HTR-8/SVneo (cell line): ENCODE results near the gene TFIP11.

ENCODE experiments used
- DNase-seq: peaks from one replicate; pipeline ENCODE4 v3.0.0; 2011; ENCODE audit warnings: low spot score, mixed read lengths; ENCODE audit not compliant: insufficient read length
- FAIRE-seq: peaks from 2 replicates; lab custom pipeline; 2011; peaks lifted over from hg19 to GRCh38; lab: Jason Lieb, UNC

Gene TFIP11

DNA sequence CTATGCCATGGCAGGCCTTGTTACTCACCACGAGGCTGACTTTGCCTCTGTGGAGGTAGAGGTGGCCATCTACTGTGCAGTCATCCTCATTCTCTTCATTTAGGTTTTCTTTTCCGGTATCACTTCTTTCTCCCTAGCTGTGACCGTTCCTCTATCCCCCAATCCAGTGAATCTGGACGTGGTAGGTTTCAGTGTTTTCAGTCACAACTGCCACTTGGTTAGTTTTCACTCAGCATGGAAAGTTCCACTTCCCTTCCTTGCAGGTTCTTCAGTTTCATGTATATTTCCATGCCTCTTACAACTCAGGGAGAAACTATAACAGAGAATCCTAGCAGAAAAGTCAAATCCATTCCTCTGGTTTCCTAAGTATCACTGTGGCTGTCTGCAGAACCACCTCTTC, 30.6 kb downstream of the TFIP11 start:
- no peak for FAIRE-seq
- DNase-seq: no peak

DNA sequence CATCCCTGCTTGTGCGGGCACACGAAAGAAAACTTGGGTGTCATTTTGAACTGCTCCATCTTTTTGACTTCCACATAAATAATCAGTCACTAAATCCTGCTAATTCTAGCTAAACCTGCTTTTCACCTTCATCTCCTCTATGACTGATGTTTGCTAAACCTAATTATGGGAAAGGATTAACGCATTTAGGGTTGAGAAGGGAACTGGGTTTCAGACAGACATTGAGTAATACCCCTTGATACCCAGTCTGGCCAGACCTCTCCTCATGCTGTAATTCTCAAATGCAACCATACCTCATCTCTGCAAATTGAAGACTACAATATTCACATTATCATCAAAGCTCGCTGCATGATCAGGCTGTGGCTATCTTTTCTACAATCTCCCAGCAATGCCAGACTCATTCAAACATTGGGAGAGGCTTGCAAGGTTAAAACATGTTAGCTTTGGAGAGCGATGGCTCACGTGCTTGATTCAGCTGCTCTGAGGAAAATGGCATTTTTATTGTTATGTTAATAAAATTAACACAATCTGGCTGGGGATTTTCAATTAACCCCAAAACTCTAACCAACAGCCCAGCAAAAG, 31.1 kb downstream of the TFIP11 start:
- FAIRE-seq (no peak), DNase-seq (no peak)

DNA sequence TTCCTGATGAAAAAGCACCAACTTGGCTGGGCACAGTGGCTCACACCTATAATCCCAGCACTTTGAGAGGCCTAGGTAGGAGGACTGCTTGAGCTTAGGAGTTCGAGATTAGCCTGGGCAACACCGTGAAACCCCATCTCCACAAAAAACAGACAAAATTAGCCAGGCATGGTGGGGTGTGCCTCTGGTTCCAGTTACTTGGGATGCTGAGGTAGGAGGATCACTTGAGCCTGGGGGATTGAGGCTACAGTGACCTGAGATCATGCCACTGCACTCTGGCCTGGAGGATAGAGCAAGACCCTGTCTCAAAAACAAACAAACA, 31.7 kb downstream of the TFIP11 start:
- FAIRE-seq: no peak
- DNase-seq: no peak

DNA sequence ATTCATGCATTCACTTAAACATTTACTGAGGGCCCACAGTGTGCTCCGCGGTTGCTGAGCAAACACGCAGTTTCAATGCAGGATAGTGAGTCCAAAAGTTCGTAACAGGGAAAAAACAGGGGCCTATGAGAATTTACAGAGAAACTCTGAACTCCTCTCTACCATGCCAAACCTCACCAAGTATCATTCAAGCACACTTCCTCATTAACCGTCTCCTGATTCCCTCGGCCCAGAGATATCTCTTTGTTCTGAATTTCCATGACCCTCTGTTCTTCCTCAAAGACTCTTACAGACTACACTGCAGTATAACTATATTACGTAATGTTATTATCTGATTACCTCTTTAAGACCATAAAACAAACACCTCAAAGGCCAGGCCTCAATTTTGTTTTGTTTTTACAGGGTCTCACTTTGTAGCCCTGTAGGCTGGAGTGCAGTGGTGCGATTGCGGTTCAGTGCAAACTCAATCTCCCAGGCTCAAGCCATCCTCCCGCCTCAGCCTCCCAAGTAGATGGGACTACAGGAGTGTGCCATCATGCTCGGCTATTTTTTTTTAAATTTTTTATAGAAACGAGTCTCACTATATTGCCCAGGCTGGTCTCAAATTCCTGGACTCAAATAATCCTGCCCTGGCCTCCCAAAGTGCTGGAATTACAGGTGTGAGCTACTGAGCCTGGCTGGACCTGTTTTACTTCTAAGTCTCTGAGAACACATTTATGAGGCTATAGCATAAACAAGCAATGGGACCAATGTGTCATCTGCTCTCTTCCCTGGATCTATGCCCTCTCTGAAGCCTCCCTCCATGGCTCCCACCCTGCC, 32.3 kb downstream of the TFIP11 start:
- DNase-seq (no peak), FAIRE-seq (no peak)

DNA sequence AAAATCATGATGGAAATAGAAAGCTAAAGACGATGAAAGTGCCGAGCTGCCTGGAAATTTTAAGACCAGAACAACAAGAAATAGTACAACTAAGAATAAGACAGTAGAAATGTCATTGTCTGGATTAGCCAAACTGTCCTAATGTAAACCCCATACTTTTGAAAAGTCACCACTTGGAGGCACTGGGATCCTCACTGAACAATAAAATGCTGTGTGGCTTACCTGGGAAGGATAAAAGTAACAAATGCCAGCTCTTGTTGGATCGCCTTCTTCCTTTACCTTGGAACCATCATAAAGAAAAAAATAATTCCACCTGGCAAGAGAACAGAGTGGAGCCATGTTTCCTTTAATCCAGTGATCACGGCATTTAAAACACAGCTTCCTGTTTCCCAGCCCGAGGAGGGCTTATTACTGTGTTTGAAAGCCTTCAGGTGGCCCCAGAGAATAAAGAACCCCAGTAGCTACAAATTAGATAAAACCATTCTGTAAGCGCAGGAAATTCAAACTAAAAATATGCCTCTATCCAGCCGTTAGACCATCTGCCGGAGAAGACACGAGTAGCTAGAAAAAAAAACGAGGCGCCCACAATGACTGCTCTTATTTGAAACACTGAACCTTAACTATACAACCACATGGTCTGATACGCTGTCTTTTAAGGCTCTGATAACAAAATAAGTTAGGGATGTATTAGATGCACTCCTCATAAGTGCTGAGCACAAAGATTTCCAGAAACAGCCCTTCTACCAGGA, 33.1 kb downstream of the TFIP11 start:
- DNase-seq: no peak
- no peak for FAIRE-seq

DNA sequence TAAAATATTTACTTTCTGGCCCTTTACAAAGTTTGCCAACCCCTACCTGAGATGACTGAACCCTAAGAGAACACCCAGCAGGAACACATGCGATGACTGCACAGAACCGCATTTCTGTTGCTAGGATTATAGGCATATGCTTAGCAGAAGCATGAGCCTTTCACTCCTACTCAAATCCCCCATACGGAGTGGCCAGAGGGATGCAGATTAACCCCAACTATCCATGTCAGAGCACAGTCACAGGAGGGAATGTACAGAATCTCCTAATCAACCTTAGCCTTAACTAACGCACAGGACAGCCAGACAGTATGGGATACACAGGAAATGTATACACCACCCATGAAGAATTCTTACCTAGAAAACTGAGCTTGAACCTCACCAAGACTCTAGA, 34.9 kb downstream of the TFIP11 start:
- FAIRE-seq: no peak
- no peak for DNase-seq

DNA sequence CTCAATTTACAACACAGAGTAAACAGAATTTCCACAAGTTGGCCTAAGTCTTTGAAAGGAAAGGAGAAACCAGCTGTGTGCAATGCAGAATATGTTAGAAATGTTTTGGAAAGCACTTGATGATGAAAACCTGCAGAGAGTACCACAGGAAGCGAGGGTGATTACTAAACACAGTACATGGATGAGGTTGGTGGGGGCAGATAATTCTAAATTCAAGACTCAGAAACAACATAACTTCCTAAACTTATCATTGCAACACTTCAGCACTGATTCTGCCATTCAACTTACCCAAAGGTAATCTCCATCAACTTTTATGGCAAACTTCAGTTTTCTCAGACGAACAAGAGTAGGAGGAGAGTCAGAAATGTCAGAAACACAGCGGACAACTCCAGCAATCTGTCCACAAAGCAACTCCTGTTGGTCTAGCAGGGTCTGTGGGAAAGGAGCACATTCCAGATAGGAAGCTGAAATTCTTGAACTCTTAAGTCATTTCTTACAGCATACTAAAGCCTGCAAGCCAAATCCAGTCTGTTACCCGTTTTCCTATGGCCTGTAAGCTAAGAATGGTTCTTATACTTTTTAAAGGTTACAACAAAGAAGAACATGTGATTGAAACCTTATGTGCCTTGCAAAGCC, 35.5 kb downstream of the TFIP11 start:
- DNase-seq (no peak), FAIRE-seq (no peak)

DNA sequence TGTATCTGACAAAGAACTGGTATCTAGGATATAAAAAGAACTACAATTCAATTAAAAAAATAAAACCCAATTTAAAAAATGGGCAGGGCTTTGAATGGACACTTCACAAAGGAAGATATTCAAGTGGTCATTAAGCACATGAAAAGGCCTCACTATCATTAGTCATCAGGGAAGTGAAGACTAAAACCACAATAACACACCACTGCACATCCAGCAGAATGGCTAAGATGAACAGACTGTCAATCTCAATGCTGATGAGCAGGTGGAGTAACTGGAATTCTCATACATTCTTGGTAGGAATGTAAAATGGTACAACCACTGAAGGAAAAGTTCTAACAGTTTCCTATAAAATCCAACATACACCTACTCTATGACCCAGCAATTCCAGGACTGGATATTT, 37.6 kb downstream of the TFIP11 start:
- DNase-seq (no peak), FAIRE-seq (no peak)

DNA sequence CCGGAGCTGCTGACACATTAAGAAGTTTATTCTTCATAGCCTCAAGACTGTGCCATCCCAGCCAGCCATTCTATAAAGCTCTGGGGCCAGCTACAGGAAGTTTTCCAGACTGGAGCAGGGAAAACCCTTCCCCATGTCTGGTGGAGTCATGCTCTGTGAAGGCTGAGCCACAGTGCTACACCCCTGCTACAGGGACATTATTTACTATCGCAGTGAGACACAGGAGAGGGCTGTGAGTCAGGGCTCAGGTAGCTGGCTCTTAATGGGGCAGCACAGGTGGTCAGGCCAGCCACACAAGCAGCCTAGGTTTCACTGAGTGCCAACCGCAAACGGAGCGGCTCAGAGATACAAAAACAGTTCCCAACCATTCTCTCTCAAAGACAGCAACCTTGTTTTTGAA, 40.8 kb downstream of the TFIP11 start:
- no peak for DNase-seq
- no peak for FAIRE-seq

DNA sequence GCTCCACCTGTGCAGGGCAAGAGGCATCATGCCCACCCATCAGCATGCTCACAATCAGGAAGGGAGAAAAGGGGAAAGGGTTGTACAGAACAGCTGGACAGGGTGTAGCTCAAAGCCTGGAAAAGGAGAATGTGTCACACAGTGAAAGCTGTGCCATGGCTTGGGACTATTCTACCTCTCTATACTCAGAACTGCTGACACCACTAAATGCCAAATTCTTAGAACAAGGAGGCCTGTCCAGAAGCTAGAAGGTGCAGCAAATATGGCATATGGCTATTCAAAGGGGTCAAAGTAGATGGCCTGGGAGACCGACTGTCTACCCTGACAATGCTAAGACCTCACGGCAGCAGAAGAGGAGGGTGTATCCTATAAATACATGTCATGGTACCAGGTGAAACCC, 41.5 kb downstream of the TFIP11 start:
- DNase-seq: no peak

DNA sequence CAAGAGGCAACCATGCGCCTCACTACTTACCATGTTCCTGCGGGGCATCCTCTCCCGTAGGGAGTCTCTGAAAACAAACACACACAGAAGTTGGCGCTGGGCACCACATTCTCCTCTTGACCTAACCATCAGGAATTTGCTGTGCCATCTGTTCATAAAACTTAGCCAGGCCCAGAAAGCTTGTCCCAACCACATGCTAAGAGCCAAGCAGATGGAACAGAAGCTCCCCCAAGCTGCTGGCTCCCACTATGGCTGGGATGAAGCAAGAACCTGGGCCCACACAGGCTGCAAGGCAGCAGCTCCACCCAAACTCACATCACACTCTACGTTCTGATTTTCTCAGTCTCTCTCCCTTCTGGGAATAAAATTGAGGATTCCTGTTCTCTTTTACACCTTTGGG, 46.1 kb downstream of the TFIP11 start:
- FAIRE-seq (no peak), DNase-seq (no peak)

More for the DNA sequence above, 41.5 kb downstream of the TFIP11 start:
- FAIRE-seq: no peak

DNA sequence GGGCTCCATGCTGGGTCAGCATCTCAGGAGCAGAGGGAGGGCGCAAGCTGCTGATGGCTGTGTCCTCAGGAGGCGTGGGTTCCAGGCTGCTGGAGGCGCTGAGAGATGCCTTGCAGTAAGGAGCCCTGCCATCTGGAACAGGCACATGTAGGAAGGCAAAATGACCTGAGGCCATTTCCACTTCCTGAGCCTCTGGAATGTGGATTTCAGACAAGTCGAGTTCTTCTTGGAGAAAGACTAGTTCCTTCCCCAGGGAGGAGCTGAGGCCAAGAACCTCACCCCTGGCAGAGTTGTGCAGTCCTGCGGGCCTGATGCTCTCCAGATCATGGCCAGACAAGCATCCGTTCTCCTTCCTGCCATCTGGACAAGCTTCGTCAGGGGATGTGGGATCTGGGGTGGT, 48.0 kb downstream of the TFIP11 start:
- FAIRE-seq (no peak), DNase-seq (no peak)

DNA sequence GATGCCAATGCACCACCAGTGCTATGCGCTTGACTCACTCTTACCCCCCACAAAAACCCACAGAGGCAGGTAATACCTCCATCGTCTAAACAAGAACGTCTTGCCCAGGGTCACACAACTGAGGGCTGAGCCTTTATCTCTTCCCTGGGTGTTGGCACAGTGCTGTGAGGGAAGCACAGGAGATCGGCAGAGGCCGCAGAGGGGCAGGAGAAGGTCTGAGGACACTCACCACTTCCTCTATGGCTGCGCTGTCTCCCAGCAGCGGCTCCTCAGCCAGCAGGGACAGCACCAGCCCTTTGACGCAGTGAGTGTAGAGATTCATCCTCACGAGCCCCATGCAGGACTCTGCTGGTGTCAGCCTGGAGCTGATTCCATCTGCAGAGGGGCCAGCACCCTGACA, 48.6 kb downstream of the TFIP11 start:
- no peak for DNase-seq
- FAIRE-seq: no peak

DNA sequence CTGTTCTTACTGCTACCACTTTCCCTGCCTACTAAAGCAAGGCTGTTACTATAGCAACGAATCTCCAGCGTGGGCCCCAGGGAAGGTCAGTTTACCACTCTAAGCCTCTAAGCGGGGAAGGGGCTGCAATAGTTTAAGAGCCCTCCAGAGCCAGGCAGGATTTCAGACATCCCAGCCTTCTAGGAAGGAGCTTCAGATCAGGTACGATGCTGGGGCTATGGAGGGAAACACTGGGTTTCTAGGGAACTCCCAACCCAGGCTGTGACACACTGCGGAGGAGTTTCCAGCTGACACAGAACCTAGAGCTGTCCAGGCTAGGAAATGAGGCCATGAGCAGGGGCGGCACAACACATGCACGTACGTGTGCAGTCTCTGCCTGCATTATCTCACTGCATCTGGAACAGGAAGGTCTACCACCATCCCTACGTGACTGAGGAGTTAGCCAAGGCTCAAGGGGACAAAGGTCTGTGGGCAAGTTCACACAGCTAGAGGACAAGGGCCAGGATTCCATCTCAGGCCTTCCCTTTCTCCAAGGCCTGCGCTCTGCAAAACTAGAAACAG, 49.1 kb downstream of the TFIP11 start:
- DNase-seq (no peak), FAIRE-seq (no peak)

DNA sequence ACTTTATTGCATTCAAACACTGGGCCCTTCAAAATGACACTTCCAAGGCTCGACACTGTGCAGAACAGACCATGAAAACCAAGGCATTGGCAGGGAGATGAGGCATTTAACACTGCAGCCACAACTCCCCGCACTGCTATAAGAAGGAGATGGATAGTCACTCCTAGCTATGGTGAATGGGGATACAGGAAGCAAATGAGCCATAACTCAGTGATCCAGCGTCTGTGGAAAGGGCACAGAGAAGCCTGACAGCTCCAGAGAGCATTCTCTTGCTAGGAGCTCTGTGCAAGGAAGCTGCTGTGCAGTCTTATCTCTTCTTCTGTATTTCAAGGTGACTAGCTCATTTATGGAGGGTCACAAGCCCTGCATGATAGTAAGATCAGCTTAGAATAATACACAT, 49.6 kb downstream of the TFIP11 start:
- FAIRE-seq: no peak
- DNase-seq: no peak

DNA sequence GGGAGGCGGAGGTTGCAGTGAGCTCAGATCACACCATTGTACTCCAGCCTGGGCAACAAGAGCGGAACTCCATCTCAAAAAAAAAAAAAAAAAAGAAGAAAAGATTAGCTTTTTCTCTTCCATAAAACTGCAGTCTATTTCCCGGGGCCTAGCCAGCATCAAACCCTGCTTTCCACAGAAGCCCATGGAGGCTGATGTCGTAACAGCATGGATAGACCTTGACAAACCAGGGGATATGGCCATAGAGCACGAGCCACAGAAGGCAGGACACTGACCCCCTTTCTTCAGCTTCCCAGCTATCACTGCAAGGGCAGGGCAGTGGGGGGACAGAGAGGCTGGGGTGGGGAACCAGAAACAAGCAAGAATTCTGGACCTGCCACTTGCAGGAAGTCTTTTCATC, 50.2 kb downstream of the TFIP11 start:
- FAIRE-seq (no peak), DNase-seq (no peak)

DNA sequence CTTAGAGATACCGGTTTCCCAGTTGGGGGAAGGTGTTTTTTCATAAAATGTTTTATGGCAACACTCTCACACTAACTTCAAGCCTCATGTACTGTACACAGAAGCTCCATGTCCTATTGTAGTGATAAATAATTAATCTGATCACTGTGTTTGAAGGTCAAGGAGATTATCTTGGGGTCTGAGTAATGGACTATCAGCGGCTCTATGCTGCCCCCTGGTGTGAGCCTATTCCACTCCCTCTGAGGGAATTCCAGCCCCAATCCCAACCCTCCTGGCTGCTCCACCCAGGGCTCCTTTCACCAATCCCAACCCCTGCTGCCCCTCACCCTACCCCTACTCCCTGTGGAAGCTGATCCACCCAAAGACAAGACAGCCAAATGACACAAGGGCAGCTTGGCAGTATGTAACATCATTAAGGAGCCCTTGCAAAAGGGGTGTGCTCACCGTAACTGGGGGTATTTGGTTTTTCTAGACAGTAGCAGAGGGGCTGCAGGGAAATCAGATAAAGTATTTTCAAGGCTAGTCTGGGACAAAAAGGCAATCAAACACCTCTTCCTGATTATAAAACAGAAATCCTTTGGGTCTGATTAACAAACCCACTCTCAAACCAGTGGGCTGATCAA, 51.0 kb downstream of the TFIP11 start:
- DNase-seq (peak; percentile 36), FAIRE-seq (no peak)

DNA sequence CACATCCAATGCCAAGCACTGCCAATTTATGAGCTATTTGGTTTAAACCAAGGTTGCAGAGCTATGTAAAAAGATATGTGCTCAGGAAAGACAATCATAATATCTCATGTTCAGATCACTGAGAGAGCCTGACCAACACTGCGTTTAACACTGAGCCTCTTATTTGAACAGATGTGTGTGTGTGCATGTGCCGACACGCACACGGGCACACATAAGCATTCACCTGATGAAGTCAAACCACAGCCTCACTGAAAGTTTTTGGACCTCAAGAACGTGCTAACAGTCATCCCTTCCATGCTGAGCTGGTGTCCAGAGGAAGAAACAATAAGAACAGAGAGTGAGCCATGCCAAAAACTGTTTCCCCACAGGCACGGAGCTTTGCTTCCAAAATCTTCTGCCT, 52.1 kb downstream of the TFIP11 start:
- FAIRE-seq (no peak), DNase-seq (no peak)

DNA sequence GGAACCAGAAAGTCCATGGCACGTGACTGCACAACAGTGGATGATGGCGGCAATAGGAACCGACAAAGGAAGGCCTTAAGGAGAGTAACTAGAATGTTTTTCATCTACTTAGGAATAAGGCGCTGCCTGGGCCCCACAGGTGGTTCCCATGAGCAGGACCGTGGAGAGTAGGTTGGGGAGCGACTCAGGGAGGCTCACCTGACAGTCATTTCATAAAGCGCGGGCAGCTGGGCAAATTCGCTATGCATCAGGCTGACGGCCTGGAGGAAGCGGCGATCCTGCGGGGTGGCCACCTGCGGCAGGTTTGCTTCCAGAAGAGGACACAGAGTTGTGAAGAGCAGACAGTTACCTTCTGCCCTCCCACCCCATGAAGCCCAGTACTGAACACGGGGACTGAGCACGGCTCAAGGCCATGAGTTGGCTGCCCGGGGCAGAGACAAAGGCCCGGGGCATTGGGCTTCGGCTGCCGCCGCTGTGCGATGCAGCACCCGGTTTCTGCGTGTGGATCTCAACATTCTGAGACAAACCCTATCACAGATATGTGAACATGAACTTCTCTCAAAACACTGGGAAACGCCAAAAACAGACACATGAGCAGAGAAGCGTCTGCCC, 54.5 kb downstream of the TFIP11 start:
- no peak for FAIRE-seq
- no peak for DNase-seq
